Type B pancreatic cell (in vitro differentiated cells): ENCODE measurements around the gene STX7. TPM values are rescaled to one million over a fixed set of nuclear protein-coding genes. Genes with fewer than 3 reads are reported as not detected.

ENCODE experiments used
- DNase-seq: peaks from one replicate; pipeline ENCODE4 v3.0.0; 2021; ENCODE audit warnings: mixed read lengths; ENCODE audit not compliant: unreplicated experiment; ENCODE audit errors: extremely low spot score
- H3K27ac Mint-ChIP-seq: 2 replicates; pipeline ENCODE4 v1.8.0; 2021; ENCODE audit warnings: mild to moderate bottlenecking, mixed read lengths
- H3K27me3 Mint-ChIP-seq: 2 replicates; pipeline ENCODE4 v1.8.0; 2021; ENCODE audit warnings: mixed read lengths
- H3K36me3 Mint-ChIP-seq: 2 replicates; pipeline ENCODE4 v1.8.0; 2021; ENCODE audit warnings: mixed read lengths
- H3K4me1 Mint-ChIP-seq: one replicate; pipeline ENCODE4 v1.8.0; 2021; ENCODE audit warnings: mixed read lengths; ENCODE audit not compliant: unreplicated experiment
- H3K4me3 Mint-ChIP-seq: 2 replicates; pipeline ENCODE4 v1.8.0; 2021; ENCODE audit warnings: mild to moderate bottlenecking, mixed read lengths
- H3K9me3 Mint-ChIP-seq: 2 replicates; pipeline ENCODE4 v1.8.0; 2021; ENCODE audit warnings: mixed read lengths
- CTCF ChIP-seq: fragments of 200-600 bp; sonication (generic); conservative IDR thresholded peaks from 2 replicates; pipeline ENCODE4 v1.5.0; 2021; ENCODE audit warnings: antibody characterized with exemption, mild to moderate bottlenecking
- total RNA-seq: library from RNA; stranded (reverse); gene quantifications from 2 replicates; pipeline ENCODE4 v1.2.1, GENCODE V29; 2021; ENCODE audit warnings: low replicate concordance

The STX7 gene
- total RNA-seq, 1 donor from 2014 or later = 36.6 TPM

- H3K36me3 Mint-ChIP-seq = no peaks in the 10 kb centered on the region
- H3K27ac Mint-ChIP-seq = no peak overlapping the region
- TF ChIP-seq CTCF = no peak
- H3K27me3 Mint-ChIP-seq = peaks cover 72% of the 10 kb centered on the region
- H3K4me1 Mint-ChIP-seq = no peaks in the 10 kb centered on the region
- no peak for DNase-seq
- peak overlapping the region; percentile 85 for H3K4me3 Mint-ChIP-seq
- H3K9me3 Mint-ChIP-seq = no peaks in the 10 kb centered on the region
These were observed 112.4 kb downstream of the STX7 start for GRCh38 chr6:132400555-132400882.

- peaks cover 64% of the 10 kb centered on the region for H3K27me3 Mint-ChIP-seq
- no peaks in the 10 kb centered on the region for H3K9me3 Mint-ChIP-seq
- no peak for TF ChIP-seq CTCF
- no peak for DNase-seq
- H3K4me3 Mint-ChIP-seq = peak overlapping the region; percentile 85
- H3K4me1 Mint-ChIP-seq = no peaks in the 10 kb centered on the region
- no peak overlapping the region for H3K27ac Mint-ChIP-seq
- peaks cover 4% of the 10 kb centered on the region for H3K36me3 Mint-ChIP-seq
These were observed 113.4 kb downstream of the STX7 start for GRCh38 chr6:132399376-132400074.

Other genes with a start within 250 kb of the STX7 start
- gene MOXD1, start 111.6 kb downstream of the STX7 start, total RNA-seq = 3.7 and 22.0 TPM in 2 replicates
- not detected in 2 replicates for gene TAAR9, start 25.2 kb upstream of the STX7 start, total RNA-seq
- not detected in 2 replicates for gene TAAR8, start 39.6 kb upstream of the STX7 start, total RNA-seq
- gene TAAR6, start 57.2 kb upstream of the STX7 start, total RNA-seq = not detected in 2 replicates
- gene TAAR5, start 76.6 kb upstream of the STX7 start, total RNA-seq = not detected in 2 replicates
- not detected in 2 replicates for gene TAAR2, start 111.2 kb upstream of the STX7 start, total RNA-seq
- not detected in 2 replicates for gene TAAR1, start 146.1 kb upstream of the STX7 start, total RNA-seq
- gene VNN1, start 200.9 kb upstream of the STX7 start, total RNA-seq = 1.1 and 1.3 TPM in 2 replicates
- gene VNN2, start 244.8 kb upstream of the STX7 start, total RNA-seq = 0.36 and 0.39 TPM in 2 replicates